Calu3 (cell line): ENCODE results near the gene LYZL6. TPM values are rescaled to one million over a fixed set of nuclear protein-coding genes. Genes with fewer than 3 reads are reported as not detected.

Experiments used
- BruUV-seq: library from RNA; stranded (reverse); fragments of 400-500 nt; replicated peaks from 2 replicates; lab custom pipeline; 2021; lab: Mats Ljungman, UMichigan
- CTCF ChIA-PET: fragments of 300-600 bp; sonication (Branson Sonifier 250); formaldehyde crosslinking; loops from one replicate; lab custom pipeline; 2022; ENCODE audit warnings: antibody characterized with exemption; lab: Charles Lee
- DNase-seq: peaks from one replicate; pipeline ENCODE4 v3.0.0; 2022
- H3K27ac Mint-ChIP-seq: one replicate; pipeline ENCODE4 v1.8.0; 2022; ENCODE audit warnings: mixed read lengths; ENCODE audit not compliant: unreplicated experiment
- H3K27me3 Mint-ChIP-seq: one replicate; pipeline ENCODE4 v1.8.0; 2022; ENCODE audit warnings: mixed read lengths; ENCODE audit not compliant: unreplicated experiment
- H3K36me3 Mint-ChIP-seq: one replicate; pipeline ENCODE4 v1.8.0; 2022; ENCODE audit warnings: mild to moderate bottlenecking, moderate library complexity, mixed read lengths; ENCODE audit not compliant: insufficient read depth, unreplicated experiment
- H3K4me1 Mint-ChIP-seq: one replicate; pipeline ENCODE4 v1.8.0; 2022; ENCODE audit warnings: mild to moderate bottlenecking, low read depth, mixed read lengths; ENCODE audit not compliant: unreplicated experiment
- H3K4me3 Mint-ChIP-seq: one replicate; pipeline ENCODE4 v1.8.0; 2022; ENCODE audit warnings: mild to moderate bottlenecking, low read depth, moderate library complexity, mixed read lengths; ENCODE audit not compliant: unreplicated experiment
- H3K9me3 Mint-ChIP-seq: one replicate; pipeline ENCODE4 v1.8.0; 2022; ENCODE audit warnings: low read depth, mixed read lengths; ENCODE audit not compliant: unreplicated experiment
- intact Hi-C: fragments of 100-400 bp; cut with micrococcal nuclease; formaldehyde crosslinking; loops from one replicate; pipeline ENCODE4 v1.10.0; 2022; ENCODE audit not compliant: unreplicated experiment
- total RNA-seq: library from RNA; stranded (reverse); gene quantifications from 2 replicates; pipeline ENCODE4 v1.2.3, GENCODE V29; 2022
- TF ChIP-seq, protein P1 (sequence below): fragments of 200-600 bp; IDR thresholded peaks from one replicate; pipeline ENCODE4 v1.8.0; 2022; ENCODE audit warnings: antibody characterized with exemption; ENCODE audit not compliant: unreplicated experiment

The LYZL6 gene
- total RNA-seq, 1 experiment from 2014 or later: not detected

DNA sequence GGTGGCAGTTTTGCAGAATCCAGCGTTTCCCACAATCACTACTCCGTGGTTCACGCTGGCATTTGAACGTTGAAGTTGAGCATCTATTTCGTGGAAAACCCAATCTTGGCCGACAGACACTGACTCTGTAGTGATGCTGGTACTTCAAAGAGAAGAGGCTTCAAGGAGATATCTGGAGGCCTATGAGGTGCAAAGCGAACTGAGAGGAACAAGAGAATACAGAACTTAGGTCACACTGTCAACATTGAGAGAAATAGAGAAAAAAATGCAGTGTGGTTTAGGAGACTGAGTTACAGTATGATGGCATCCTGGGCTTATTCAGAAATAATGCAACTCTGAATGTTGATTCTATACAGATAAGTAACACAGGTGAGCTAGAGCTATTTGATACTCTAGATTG is 21.8 kb upstream of the LYZL6 start:
- no peak overlapping the region for H3K27ac Mint-ChIP-seq
- DNase-seq: no peak
- no peak overlapping the region for H3K4me3 Mint-ChIP-seq
- peaks cover 43% of the 10 kb centered on the region for H3K27me3 Mint-ChIP-seq
- intact Hi-C loops: no loop called here
- no peaks in the 10 kb centered on the region for H3K4me1 Mint-ChIP-seq
- CTCF ChIA-PET: no interaction called here
- H3K9me3 Mint-ChIP-seq: no peaks in the 10 kb centered on the region
- no TSS peak for BruUV-seq
- TF ChIP-seq, protein P1, sequence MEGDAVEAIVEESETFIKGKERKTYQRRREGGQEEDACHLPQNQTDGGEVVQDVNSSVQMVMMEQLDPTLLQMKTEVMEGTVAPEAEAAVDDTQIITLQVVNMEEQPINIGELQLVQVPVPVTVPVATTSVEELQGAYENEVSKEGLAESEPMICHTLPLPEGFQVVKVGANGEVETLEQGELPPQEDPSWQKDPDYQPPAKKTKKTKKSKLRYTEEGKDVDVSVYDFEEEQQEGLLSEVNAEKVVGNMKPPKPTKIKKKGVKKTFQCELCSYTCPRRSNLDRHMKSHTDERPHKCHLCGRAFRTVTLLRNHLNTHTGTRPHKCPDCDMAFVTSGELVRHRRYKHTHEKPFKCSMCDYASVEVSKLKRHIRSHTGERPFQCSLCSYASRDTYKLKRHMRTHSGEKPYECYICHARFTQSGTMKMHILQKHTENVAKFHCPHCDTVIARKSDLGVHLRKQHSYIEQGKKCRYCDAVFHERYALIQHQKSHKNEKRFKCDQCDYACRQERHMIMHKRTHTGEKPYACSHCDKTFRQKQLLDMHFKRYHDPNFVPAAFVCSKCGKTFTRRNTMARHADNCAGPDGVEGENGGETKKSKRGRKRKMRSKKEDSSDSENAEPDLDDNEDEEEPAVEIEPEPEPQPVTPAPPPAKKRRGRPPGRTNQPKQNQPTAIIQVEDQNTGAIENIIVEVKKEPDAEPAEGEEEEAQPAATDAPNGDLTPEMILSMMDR: no peak
- no peaks in the 10 kb centered on the region for H3K36me3 Mint-ChIP-seq

DNA sequence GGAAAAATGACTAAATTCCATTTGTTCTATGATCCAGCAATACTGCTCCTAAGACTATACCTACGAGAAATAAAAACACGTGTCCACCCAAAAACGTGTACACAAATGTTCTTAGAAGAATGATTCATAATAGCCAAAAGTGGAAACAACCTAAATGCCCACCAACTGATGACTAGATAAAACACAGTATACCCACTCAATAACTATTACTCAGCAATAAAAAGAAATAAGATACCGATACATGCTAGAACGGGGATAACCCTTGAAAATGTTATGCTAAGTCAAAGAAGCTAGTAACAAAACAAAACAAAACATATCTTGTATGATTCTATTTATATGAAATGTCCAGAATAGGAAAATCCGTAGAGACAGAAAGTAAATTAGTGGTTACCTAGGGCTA is 20.1 kb upstream of the LYZL6 start:
- intact Hi-C loops: no loop called here
- peaks cover 48% of the 10 kb centered on the region for H3K27me3 Mint-ChIP-seq
- H3K27ac Mint-ChIP-seq: no peak overlapping the region

DNA sequence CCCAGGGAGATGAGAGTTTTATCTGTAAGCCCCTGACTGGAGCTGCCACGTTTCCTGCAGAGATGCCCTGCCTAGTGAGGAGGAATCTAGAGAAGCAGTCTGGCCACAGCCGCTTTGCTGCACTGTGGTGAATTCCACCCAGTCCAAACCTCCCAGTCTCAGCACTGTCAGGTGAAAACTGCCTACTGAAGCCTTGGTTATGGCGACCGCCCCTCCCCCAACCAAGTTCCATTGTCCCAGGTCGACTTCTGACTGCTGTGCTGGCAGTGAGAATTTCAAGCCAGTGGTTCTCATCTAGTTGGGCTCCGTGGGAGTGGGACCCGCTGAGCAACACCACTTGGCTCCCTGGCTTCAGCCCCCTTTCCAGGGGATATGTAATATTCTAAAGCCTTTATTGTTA is 10.2 kb upstream of the LYZL6 start:
- H3K27me3 Mint-ChIP-seq: peaks cover 82% of the 10 kb centered on the region
- no peak overlapping the region for H3K27ac Mint-ChIP-seq
- TF ChIP-seq, protein P1: no peak

More for the DNA sequence above, 20.1 kb upstream of the LYZL6 start:
- CTCF ChIA-PET: no interaction called here
- Mint-ChIP-seq H3K9me3 (no peaks in the 10 kb centered on the region), H3K4me3 (no peak overlapping the region), H3K4me1 (no peaks in the 10 kb centered on the region), H3K36me3 (no peaks in the 10 kb centered on the region)
- TF ChIP-seq, protein P1: no peak
- no TSS peak for BruUV-seq
- DNase-seq: no peak

DNA sequence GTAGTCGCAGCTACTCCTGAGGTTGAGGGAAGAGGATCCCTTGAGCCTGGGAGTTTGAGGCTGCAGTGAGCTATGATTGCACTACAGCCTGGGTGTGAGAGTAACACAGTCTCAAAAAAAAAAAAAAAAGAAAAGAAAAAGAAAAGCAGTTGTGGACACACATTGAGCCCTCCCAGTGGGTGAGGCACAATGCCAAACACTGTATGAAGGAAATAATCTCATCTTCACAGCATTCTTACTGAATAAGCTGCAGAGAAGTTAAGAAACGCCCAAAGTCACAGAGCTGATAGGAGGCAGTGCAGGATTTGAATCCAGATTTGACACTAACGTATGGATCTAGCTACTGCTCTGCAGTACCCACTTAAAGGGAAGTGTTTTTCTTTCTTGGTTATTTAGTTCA is 5.9 kb upstream of the LYZL6 start:
- no TSS peak for BruUV-seq
- Mint-ChIP-seq H3K27ac (no peak overlapping the region), H3K9me3 (no peaks in the 10 kb centered on the region), H3K4me1 (no peaks in the 10 kb centered on the region), H3K4me3 (no peak overlapping the region), H3K27me3 (peaks cover 39% of the 10 kb centered on the region), H3K36me3 (no peaks in the 10 kb centered on the region)
- TF ChIP-seq, protein P1: no peak
- CTCF ChIA-PET: interaction anchor here (0.6 to 1.5 kb wide), 3 partner anchors 20 to 494 kb away, joined by 3 to 5 read pairs (median 3); no protein-coding TSS in a partner anchor
- DNase-seq: no peak
- intact Hi-C loops: no loop called here

More for the DNA sequence above, 10.2 kb upstream of the LYZL6 start:
- no peaks in the 10 kb centered on the region for H3K36me3 Mint-ChIP-seq
- H3K9me3 Mint-ChIP-seq: no peaks in the 10 kb centered on the region
- CTCF ChIA-PET: no interaction called here
- DNase-seq: no peak
- H3K4me1 Mint-ChIP-seq: no peaks in the 10 kb centered on the region
- BruUV-seq: no TSS peak
- H3K4me3 Mint-ChIP-seq: no peak overlapping the region
- intact Hi-C loops: no loop called here
